OCI-LY7 (cell line): ENCODE data around the gene THAP10.

Experiments
- EZH2phosphoT487 ChIP-seq: fragments of 200-600 bp; sonication (generic); IDR thresholded peaks from 2 replicates; pipeline ENCODE4 v1.6.1; 2018; ENCODE audit warnings: low read depth, borderline replicate concordance, mild to moderate bottlenecking, mixed run types, antibody characterized with exemption, low read length, moderate library complexity, mixed read lengths
- TF ChIP-seq, protein P1 (sequence below): fragments of 200-600 bp; sonication (generic); conservative IDR thresholded peaks from 2 replicates; pipeline ENCODE4 v1.5.1; 2014; ENCODE audit warnings: mild to moderate bottlenecking, antibody characterized with exemption, low read length, moderate library complexity, mixed read lengths

DNA sequence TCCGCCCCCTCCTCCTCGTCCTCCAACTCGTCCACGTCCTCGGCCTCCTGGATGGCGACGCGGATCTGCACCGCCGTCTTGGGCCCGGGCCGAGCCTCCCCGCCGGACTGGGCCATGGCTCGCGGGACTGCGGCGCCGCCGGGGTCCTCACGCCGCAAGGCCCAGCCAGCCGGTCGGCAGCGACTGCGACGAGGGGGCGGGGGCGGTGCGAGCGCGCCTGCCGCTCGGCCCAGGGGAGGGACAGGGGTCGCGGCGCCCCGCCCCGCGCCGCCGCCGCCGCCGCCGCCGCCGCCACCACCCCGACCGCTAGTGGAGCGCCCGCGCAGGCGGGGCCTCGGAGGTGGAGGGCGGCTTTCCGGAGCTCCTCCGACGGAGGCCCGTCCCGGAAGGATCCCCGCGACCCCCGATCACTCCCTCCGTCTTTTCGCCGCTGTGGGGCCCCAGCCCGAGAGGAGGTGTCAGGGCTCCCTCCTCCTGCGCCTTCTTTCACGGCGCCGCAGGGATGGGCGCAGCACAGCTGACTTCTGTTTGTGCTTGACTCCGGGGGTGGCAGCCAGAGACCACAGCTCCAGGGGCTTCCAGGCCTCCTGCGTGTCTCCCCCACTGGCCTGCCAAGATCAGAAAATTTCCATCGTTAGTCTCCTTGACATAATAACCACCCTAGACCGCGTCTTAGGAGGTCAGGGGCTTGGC lies 38.1 kb downstream of the THAP10 start, which contains the start of gene LARP6:
- TF ChIP-seq, protein P1, sequence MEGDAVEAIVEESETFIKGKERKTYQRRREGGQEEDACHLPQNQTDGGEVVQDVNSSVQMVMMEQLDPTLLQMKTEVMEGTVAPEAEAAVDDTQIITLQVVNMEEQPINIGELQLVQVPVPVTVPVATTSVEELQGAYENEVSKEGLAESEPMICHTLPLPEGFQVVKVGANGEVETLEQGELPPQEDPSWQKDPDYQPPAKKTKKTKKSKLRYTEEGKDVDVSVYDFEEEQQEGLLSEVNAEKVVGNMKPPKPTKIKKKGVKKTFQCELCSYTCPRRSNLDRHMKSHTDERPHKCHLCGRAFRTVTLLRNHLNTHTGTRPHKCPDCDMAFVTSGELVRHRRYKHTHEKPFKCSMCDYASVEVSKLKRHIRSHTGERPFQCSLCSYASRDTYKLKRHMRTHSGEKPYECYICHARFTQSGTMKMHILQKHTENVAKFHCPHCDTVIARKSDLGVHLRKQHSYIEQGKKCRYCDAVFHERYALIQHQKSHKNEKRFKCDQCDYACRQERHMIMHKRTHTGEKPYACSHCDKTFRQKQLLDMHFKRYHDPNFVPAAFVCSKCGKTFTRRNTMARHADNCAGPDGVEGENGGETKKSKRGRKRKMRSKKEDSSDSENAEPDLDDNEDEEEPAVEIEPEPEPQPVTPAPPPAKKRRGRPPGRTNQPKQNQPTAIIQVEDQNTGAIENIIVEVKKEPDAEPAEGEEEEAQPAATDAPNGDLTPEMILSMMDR: no peak
- no peak for TF ChIP-seq EZH2phosphoT487
